H1 (cell line): ENCODE results near the gene WDR91. TPM values are rescaled to one million over a fixed set of nuclear protein-coding genes. Genes with fewer than 3 reads are reported as not detected.

Experiments used
- CTCF ChIA-PET: fragments of 300-600 bp; sonication (Branson Sonifier 250); formaldehyde crosslinking; loops from one replicate; lab custom pipeline; 2021; ENCODE audit not compliant: partially characterized antibody; lab: Charles Lee
- POLR2A ChIA-PET: fragments of 300-600 bp; sonication (Branson Sonifier 250); formaldehyde crosslinking; loops from one replicate; lab custom pipeline; 2021; ENCODE audit warnings: inconsistent platforms; ENCODE audit not compliant: partially characterized antibody; lab: Charles Lee
- DNase-seq, 2 experiments: peaks; one replicate each; pipeline versions ENCODE4 v3.0.0 to v3.0.0-alpha.2; 2010 to 2022; ENCODE audit warnings: low spot score in 2 of 2, low read depth in 1 of 2, mixed read lengths in 1 of 2
- FAIRE-seq: peaks from 2 replicates; lab custom pipeline; 2011; peaks lifted over from hg19 to GRCh38; lab: Jason Lieb, UNC
- H2AFZ ChIP-seq: 2 replicates; pipeline ENCODE4 v1.8.1; 2012; ENCODE audit warnings: low read length, inconsistent platforms
- H2AK5ac ChIP-seq: 2 replicates; pipeline ENCODE4 v1.6.1; 2013; ENCODE audit warnings: low read depth, low read length
- H2BK120ac ChIP-seq: replicated peaks from 2 replicates; pipeline ENCODE3; 2013; ENCODE audit warnings: low read depth, low read length, inconsistent platforms
- H2BK12ac ChIP-seq: 2 replicates; pipeline ENCODE4 v1.6.1; 2013; ENCODE audit warnings: low read depth, low read length
- H2BK15ac ChIP-seq: 2 replicates; pipeline ENCODE4 v1.6.1; 2013; ENCODE audit warnings: low read length
- H2BK20ac ChIP-seq: 2 replicates; pipeline ENCODE4 v1.6.1; 2013; ENCODE audit warnings: low read length
- H2BK5ac ChIP-seq: 2 replicates; pipeline ENCODE4 v1.6.1; 2013; ENCODE audit warnings: low read depth, low read length
- H3K14ac ChIP-seq: 2 replicates; pipeline ENCODE4 v1.6.1; 2013; ENCODE audit warnings: inconsistent platforms; ENCODE audit not compliant: insufficient read length
- H3K18ac ChIP-seq: 2 replicates; pipeline ENCODE4 v1.6.1; 2013; ENCODE audit warnings: low read length; ENCODE audit errors: extremely low read depth
- H3K23ac ChIP-seq: 2 replicates; pipeline ENCODE4 v1.6.1; 2013; ENCODE audit warnings: inconsistent platforms; ENCODE audit not compliant: insufficient read length
- H3K23me2 ChIP-seq: 2 replicates; pipeline ENCODE4 v1.6.1; 2013; ENCODE audit warnings: low read depth, low read length
- H3K27ac ChIP-seq: 2 replicates; pipeline ENCODE4 v1.6.1; 2011; ENCODE audit warnings: low read depth, low read length, inconsistent platforms
- H3K27me3 ChIP-seq, 4 experiments: replicated peaks in 1 of 4; 1 replicate in 1 of 4; 2 replicates in 3 of 4; pipeline versions ENCODE4 v1.6.1 to v1.8.1; 2011 to 2013; ENCODE audit warnings: low read length in 3 of 4, mild to moderate bottlenecking in 3 of 4, inconsistent platforms in 2 of 4, mixed read lengths in 2 of 4, moderate library complexity in 1 of 4; ENCODE audit not compliant: control insufficient read depth in 3 of 4, insufficient read depth in 3 of 4; ENCODE audit errors: extremely low read depth in 1 of 4
- H3K36me3 ChIP-seq, 4 experiments: 2 replicates each; pipeline versions ENCODE4 v1.6.1 to v1.8.1; 2011 to 2013; ENCODE audit warnings: mild to moderate bottlenecking in 4 of 4, low read length in 3 of 4, moderate library complexity in 2 of 4, control low read depth in 1 of 4, inconsistent platforms in 1 of 4; ENCODE audit not compliant: insufficient read depth in 4 of 4, control insufficient read depth in 2 of 4
- H3K4ac ChIP-seq: replicated peaks from 2 replicates; pipeline ENCODE3; 2013; ENCODE audit warnings: low read length, low read depth, mixed read lengths, inconsistent platforms; ENCODE audit not compliant: insufficient read length
- H3K4me1 ChIP-seq, 4 experiments: replicated peaks in 1 of 4; 1 replicate in 1 of 4; 2 replicates in 3 of 4; pipeline versions ENCODE4 v1.6.1 to v1.8.1; 2011 to 2013; ENCODE audit warnings: low read length in 3 of 4, inconsistent platforms in 2 of 4, mixed read lengths in 1 of 4; ENCODE audit not compliant: insufficient read depth in 4 of 4, control insufficient read depth in 3 of 4
- H3K4me2 ChIP-seq, 2 experiments: 2 replicates each; pipeline versions ENCODE4 v1.6.1 to v1.8.1; 2011 to 2013; ENCODE audit warnings: low read depth in 2 of 2, low read length in 2 of 2, control low read depth in 1 of 2, inconsistent platforms in 1 of 2, mild to moderate bottlenecking in 1 of 2; ENCODE audit not compliant: insufficient read depth in 1 of 2
- H3K4me3 ChIP-seq, 4 experiments: fragments of 200-600, 300-600 bp in 1 of 4; sonication (generic), shearing (Covaris generic), sonication (Bioruptor Twin) in 1 of 4; 2 replicates each; pipeline versions ENCODE4 v1.5.1 to v1.8.1; 2011 to 2016; ENCODE audit warnings: low read length in 4 of 4, low read depth in 3 of 4, control low read depth in 2 of 4, inconsistent platforms in 2 of 4, mild to moderate bottlenecking in 2 of 4, mixed read lengths in 1 of 4, moderate library complexity in 1 of 4; ENCODE audit not compliant: insufficient read depth in 2 of 4; ENCODE audit errors: extremely low read depth in 1 of 4
- H3K56ac ChIP-seq: replicated peaks from 2 replicates; pipeline ENCODE3; 2013; ENCODE audit warnings: low read depth, mild to moderate bottlenecking, mixed read lengths, low read length, inconsistent platforms; ENCODE audit not compliant: insufficient read length
- H3K79me1 ChIP-seq: 2 replicates; pipeline ENCODE4 v1.6.1; 2013; ENCODE audit warnings: low read depth, low read length, control low read depth
- H3K79me2 ChIP-seq, 2 experiments: 2 replicates each; pipeline versions ENCODE4 v1.6.1 to v1.8.1; 2012 to 2013; ENCODE audit warnings: low read length in 2 of 2, mild to moderate bottlenecking in 2 of 2, inconsistent platforms in 1 of 2; ENCODE audit not compliant: insufficient read depth in 2 of 2, control insufficient read depth in 1 of 2
- H3K9ac ChIP-seq, 4 experiments: replicated peaks in 1 of 4; 1 replicate in 1 of 4; 2 replicates in 3 of 4; pipeline versions ENCODE4 v1.6.1 to v1.8.1; 2011 to 2013; ENCODE audit warnings: low read depth in 3 of 4, low read length in 3 of 4, control low read depth in 2 of 4, mild to moderate bottlenecking in 2 of 4, moderate library complexity in 2 of 4, inconsistent platforms in 1 of 4; ENCODE audit errors: extremely low read depth in 1 of 4
- H3K9me3 ChIP-seq, 2 experiments: 2 replicates each; pipeline versions ENCODE4 v1.6.1 to v1.8.1; 2012 to 2013; ENCODE audit warnings: mild to moderate bottlenecking in 2 of 2, moderate library complexity in 2 of 2, control low read depth in 1 of 2, inconsistent platforms in 1 of 2, low read depth in 1 of 2, low read length in 1 of 2, mixed read lengths in 1 of 2; ENCODE audit not compliant: insufficient read depth in 2 of 2
- H4K20me1 ChIP-seq, 2 experiments: replicated peaks in 1 of 2; 2 replicates each; pipeline versions ENCODE3 to v1.8.1; 2011 to 2013; ENCODE audit warnings: inconsistent platforms in 2 of 2, low read length in 2 of 2, mild to moderate bottlenecking in 1 of 2; ENCODE audit not compliant: insufficient read depth in 2 of 2, control insufficient read depth in 1 of 2
- H4K5ac ChIP-seq: 2 replicates; pipeline ENCODE4 v1.6.1; 2013; ENCODE audit warnings: low read length, low read depth, mixed read lengths, inconsistent platforms; ENCODE audit not compliant: insufficient read length
- H4K8ac ChIP-seq: 2 replicates; pipeline ENCODE4 v1.8.0; 2013; ENCODE audit warnings: mild to moderate bottlenecking, moderate library complexity, low read length, inconsistent platforms; ENCODE audit not compliant: insufficient read depth; ENCODE audit errors: extremely low read depth
- H4K91ac ChIP-seq: replicated peaks from 2 replicates; pipeline ENCODE3; 2013; ENCODE audit warnings: low read length, mixed read lengths, inconsistent platforms; ENCODE audit not compliant: insufficient read length
- HDAC2 ChIP-seq, 2 experiments: fragments of 300-600 bp in 1 of 2; sonication (generic) in 1 of 2; IDR thresholded peaks; 2 replicates each; pipeline ENCODE4 v1.6.1; 2011 to 2012; ENCODE audit warnings: low read depth in 2 of 2, low read length in 2 of 2, mild to moderate bottlenecking in 2 of 2, moderate library complexity in 2 of 2, borderline replicate concordance in 1 of 2, inconsistent platforms in 1 of 2
- SAP30 ChIP-seq: fragments of 300-600 bp; sonication (generic); IDR thresholded peaks from 2 replicates; pipeline ENCODE4 v1.7.1; 2012; ENCODE audit warnings: low read length, moderate library complexity, mild to moderate bottlenecking, inconsistent platforms; ENCODE audit not compliant: insufficient read depth, insufficient replicate concordance
- WGBS, 2 experiments: shearing (Covaris generic) in 1 of 2; methylation state at CpG; one replicate each; pipeline versions ENCODE4 v1.1.6 to v1.1.7; 2013 to 2015; ENCODE audit warnings: low lambda C conversion rate in 2 of 2, mixed read lengths in 2 of 2, inconsistent platforms in 1 of 2, low coverage in 1 of 2, missing lambda C conversion rate in 1 of 2; ENCODE audit not compliant: insufficient replicate concordance in 2 of 2, insufficient coverage in 1 of 2, insufficient read length in 1 of 2; ENCODE audit errors: extremely low coverage in 1 of 2, missing lambda C conversion rate in 1 of 2; 5-methylcytosine and 5-hydroxymethylcytosine counted together
- polyA plus RNA-seq, 7 experiments: library from polyadenylated mRNA; depleted of rRNA in 3 of 7; stranded (reverse) in 5 of 7; unstranded in 2 of 7; fragments of >200 nt in 5 of 7; fragments of 200-250 nt in 2 of 7; gene quantifications; 1 replicate in 5 of 7; 2 replicates in 1 of 7; 4 replicates in 1 of 7; pipeline versions ENCODE4 v1.2.1 to v1.2.3, GENCODE V29; 2011 to 2013; ENCODE audit warnings: missing spikeins in 2 of 7, mixed read lengths in 2 of 7
- total RNA-seq: library from RNA; stranded (reverse); fragmentation: NEBNext Ultra II Directional; extraction: Animal tissue kit (Norgen Biotek cat#: 25700); gene quantifications from 2 replicates; pipeline ENCODE4 v1.2.1, GENCODE V29; 2021

Gene WDR91
- total and polyA plus RNA-seq, 2 of the 8 experiments (the other 6 are each of a cell fraction or from before 2014, with no cell fraction given), result 8.2 to 14.7 TPM

DNA sequence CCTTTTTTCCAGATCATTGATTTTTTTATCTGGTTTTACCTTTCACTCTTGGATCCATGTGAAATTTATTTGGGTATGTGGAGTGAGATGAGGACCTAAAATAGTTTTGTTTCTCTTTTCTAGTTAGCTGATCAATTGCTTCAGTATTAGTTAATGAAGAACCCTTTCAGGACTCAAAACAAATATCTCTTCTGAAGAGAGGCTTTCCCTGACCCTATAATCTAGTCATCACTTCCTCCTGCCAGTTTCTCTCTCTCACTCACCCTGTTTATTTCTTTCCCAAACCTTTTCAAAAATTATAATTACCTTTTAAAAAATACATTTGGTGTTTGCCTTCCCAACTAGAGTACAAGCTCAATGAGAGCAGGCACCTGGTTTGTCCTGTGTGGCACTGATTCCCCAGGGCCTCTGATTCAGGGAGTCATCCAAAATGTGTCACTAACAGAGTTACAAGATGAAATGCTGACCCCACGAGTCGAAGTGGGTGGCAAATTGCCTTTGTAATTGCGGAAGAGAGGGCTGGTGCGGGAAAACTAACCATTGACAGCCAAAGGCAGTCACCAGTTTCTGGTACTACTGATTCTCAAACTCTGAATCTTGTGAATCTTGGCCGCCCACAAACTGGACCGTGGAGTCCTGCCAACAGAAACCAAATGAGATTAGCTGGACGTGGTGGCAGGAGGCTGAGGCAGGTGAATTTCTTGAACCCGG lies 61.1 kb downstream of the WDR91 start:
- Histone ChIP-seq H3K23ac (no peak overlapping the region), H3K56ac (no peak overlapping the region), H3K14ac (no peak overlapping the region), H3K4me2 (no peak overlapping the region), H2BK20ac (no peak overlapping the region), H3K23me2 (no peaks in the 10 kb centered on the region), H4K8ac (0 out of 2 replicates have a peak overlapping the region, but pooled peaks have one; percentile 3), H2BK12ac (no peak overlapping the region), H3K27me3 (no peaks in the 10 kb centered on the region), H2BK5ac (no peak overlapping the region), H4K91ac (no peak overlapping the region), H3K4ac (no peak overlapping the region), H3K79me1 (no peaks in the 10 kb centered on the region), H3K9ac (no peak overlapping the region), H3K4me3 (no peak overlapping the region), H2AFZ (no peak overlapping the region), H3K36me3 (no peaks in the 10 kb centered on the region), H3K27ac (no peak overlapping the region), H4K20me1 (no peaks in the 10 kb centered on the region), H3K9me3 (no peaks in the 10 kb centered on the region), H3K18ac (no peak overlapping the region), H2AK5ac (no peak overlapping the region), H4K5ac (no peak overlapping the region), H3K79me2 (no peaks in the 10 kb centered on the region), H3K4me1 (no peaks in the 10 kb centered on the region), H2BK15ac (no peak overlapping the region), H2BK120ac (no peak overlapping the region)
- 89% methylated on average over 8 of the region's 8 CpGs; no CpG with 5 or more reads in 1 of the 2 experiments for WGBS, 2 experiments
- CTCF ChIA-PET, result interaction anchor here (0.6 to 1.4 kb wide), 3 partner anchors 15 to 22 kb away, joined by 3 to 4 read pairs (median 3); no protein-coding TSS in a partner anchor
- FAIRE-seq, result no peak
- POLR2A ChIA-PET, result no interaction called here
- DNase-seq, result no peak
- TF ChIP-seq SAP30 (no peak), HDAC2 (IDR thresholded peaks at IDR 0.05; ENCODE audit: borderline replicate concordance in 1 of 2, low read depth in 2 of 2, low read length in 2 of 2) (no peak)
